Neuron (in vitro differentiated cells): ENCODE data around the gene TNIP1.

Experiments used
- H2AFZ ChIP-seq: one replicate; pipeline ENCODE4 v1.6.1; 2013; ENCODE audit warnings: low read depth, mild to moderate bottlenecking, inconsistent platforms, low read length, moderate library complexity
- H3K27me3 ChIP-seq: one replicate; pipeline ENCODE4 v1.6.1; 2013; ENCODE audit warnings: low read length; ENCODE audit not compliant: insufficient read depth
- H3K36me3 ChIP-seq: one replicate; pipeline ENCODE4 v1.6.1; 2013; ENCODE audit warnings: low read length; ENCODE audit not compliant: insufficient read depth
- H3K4me1 ChIP-seq: one replicate; pipeline ENCODE4 v1.6.1; 2013; ENCODE audit warnings: low read length; ENCODE audit not compliant: insufficient read depth
- H3K4me3 ChIP-seq: 2 replicates; pipeline ENCODE4 v1.5.1; 2013; ENCODE audit warnings: mild to moderate bottlenecking, low read length, moderate library complexity
- H3K9me3 ChIP-seq: one replicate; pipeline ENCODE4 v1.6.1; 2013; ENCODE audit warnings: low read length

TNIP1 gene

GRCh38 chr5:151051066-151051930, 29.5 kb downstream of the TNIP1 start:
- Histone ChIP-seq H3K36me3 (peaks cover 23% of the 10 kb centered on the region), H3K27me3 (no peaks in the 10 kb centered on the region)

GRCh38 chr5:151048526-151048925, 32.3 kb downstream of the TNIP1 start:
- H2AFZ ChIP-seq, result no peak overlapping the region
- H3K27me3 ChIP-seq, result no peaks in the 10 kb centered on the region
- H3K4me3 ChIP-seq, result no peak overlapping the region
- H3K4me1 ChIP-seq, result no peaks in the 10 kb centered on the region
- peaks cover 21% of the 10 kb centered on the region for H3K36me3 ChIP-seq
- H3K9me3 ChIP-seq, result no peaks in the 10 kb centered on the region

More at GRCh38 chr5:151051066-151051930, 29.5 kb downstream of the TNIP1 start:
- no peak overlapping the region for H2AFZ ChIP-seq
- no peaks in the 10 kb centered on the region for H3K4me1 ChIP-seq
- no peak overlapping the region for H3K4me3 ChIP-seq
- H3K9me3 ChIP-seq, result no peaks in the 10 kb centered on the region

GRCh38 chr5:151047814-151048425, 32.9 kb downstream of the TNIP1 start:
- Histone ChIP-seq H3K36me3 (peaks cover 22% of the 10 kb centered on the region), H2AFZ (no peak overlapping the region), H3K4me1 (no peaks in the 10 kb centered on the region), H3K9me3 (no peaks in the 10 kb centered on the region), H3K4me3 (no peak overlapping the region), H3K27me3 (no peaks in the 10 kb centered on the region)

- no peaks in the 10 kb centered on the region for H3K27me3 ChIP-seq
- H2AFZ ChIP-seq, result no peak overlapping the region
- no peak overlapping the region for H3K4me3 ChIP-seq
- H3K4me1 ChIP-seq, result no peaks in the 10 kb centered on the region
- peaks cover 33% of the 10 kb centered on the region for H3K36me3 ChIP-seq
- H3K9me3 ChIP-seq, result no peaks in the 10 kb centered on the region
Observed at GRCh38 chr5:151042453-151043093, 38.3 kb downstream of the TNIP1 start.

- H2AFZ ChIP-seq, result no peak overlapping the region
- H3K36me3 ChIP-seq, result peaks cover 28% of the 10 kb centered on the region
- H3K4me3 ChIP-seq, result no peak overlapping the region
- H3K4me1 ChIP-seq, result no peaks in the 10 kb centered on the region
- no peaks in the 10 kb centered on the region for H3K9me3 ChIP-seq
- H3K27me3 ChIP-seq, result no peaks in the 10 kb centered on the region
Observed at GRCh38 chr5:151041577-151042268, 39.1 kb downstream of the TNIP1 start.

- Histone ChIP-seq H3K36me3 (peaks cover 37% of the 10 kb centered on the region), H3K27me3 (no peaks in the 10 kb centered on the region), H2AFZ (no peak overlapping the region), H3K4me3 (no peak overlapping the region), H3K4me1 (no peaks in the 10 kb centered on the region), H3K9me3 (no peaks in the 10 kb centered on the region)
Observed at GRCh38 chr5:151040211-151040747, 40.6 kb downstream of the TNIP1 start.

- H3K27me3 ChIP-seq, result no peaks in the 10 kb centered on the region
Observed at GRCh38 chr5:151039665-151040064, 41.2 kb downstream of the TNIP1 start.

GRCh38 chr5:151038801-151039238, 42.0 kb downstream of the TNIP1 start:
- Histone ChIP-seq H2AFZ (no peak overlapping the region), H3K27me3 (no peaks in the 10 kb centered on the region), H3K9me3 (no peaks in the 10 kb centered on the region), H3K36me3 (peaks cover 50% of the 10 kb centered on the region), H3K4me1 (no peaks in the 10 kb centered on the region), H3K4me3 (no peak overlapping the region)

More at GRCh38 chr5:151039665-151040064, 41.2 kb downstream of the TNIP1 start:
- H3K4me1 ChIP-seq, result no peaks in the 10 kb centered on the region
- H2AFZ ChIP-seq, result no peak overlapping the region
- no peak overlapping the region for H3K4me3 ChIP-seq
- no peaks in the 10 kb centered on the region for H3K9me3 ChIP-seq
- H3K36me3 ChIP-seq, result peaks cover 43% of the 10 kb centered on the region

GRCh38 chr5:151038412-151038745, 42.5 kb downstream of the TNIP1 start:
- Histone ChIP-seq H3K4me3 (no peak overlapping the region), H3K36me3 (peaks cover 50% of the 10 kb centered on the region), H3K27me3 (no peaks in the 10 kb centered on the region), H3K9me3 (no peaks in the 10 kb centered on the region), H3K4me1 (no peaks in the 10 kb centered on the region), H2AFZ (no peak overlapping the region)

- no peaks in the 10 kb centered on the region for H3K4me1 ChIP-seq
- H2AFZ ChIP-seq, result no peak overlapping the region
- H3K9me3 ChIP-seq, result no peaks in the 10 kb centered on the region
- H3K27me3 ChIP-seq, result no peaks in the 10 kb centered on the region
- H3K4me3 ChIP-seq, result no peak overlapping the region
- H3K36me3 ChIP-seq, result peaks cover 47% of the 10 kb centered on the region
Observed at GRCh38 chr5:151037561-151038411, 43.0 kb downstream of the TNIP1 start.

GRCh38 chr5:151036556-151036955, 44.3 kb downstream of the TNIP1 start:
- no peaks in the 10 kb centered on the region for H3K27me3 ChIP-seq
- H3K4me3 ChIP-seq, result no peak overlapping the region
- no peaks in the 10 kb centered on the region for H3K9me3 ChIP-seq
- no peaks in the 10 kb centered on the region for H3K4me1 ChIP-seq
- peaks cover 38% of the 10 kb centered on the region for H3K36me3 ChIP-seq
- no peak overlapping the region for H2AFZ ChIP-seq
